Caco-2 (cell line): ENCODE results near the gene NTSR2. TPM values are rescaled to one million over a fixed set of nuclear protein-coding genes. Genes with fewer than 3 reads are reported as not detected.

Source experiments
- BruUV-seq: library from RNA; stranded (reverse); fragments of 400-500 nt; replicated peaks from 2 replicates; lab custom pipeline; 2021; lab: Mats Ljungman, UMichigan
- CTCF ChIA-PET: fragments of 300-600 bp; sonication (Branson Sonifier 250); formaldehyde crosslinking; loops from one replicate; lab custom pipeline; 2022; ENCODE audit warnings: antibody characterized with exemption; lab: Charles Lee
- POLR2A ChIA-PET: fragments of 300-600 bp; sonication (Branson Sonifier 250); formaldehyde crosslinking; loops from one replicate; lab custom pipeline; 2022; ENCODE audit warnings: antibody characterized with exemption; lab: Charles Lee
- DNase-seq, 2 experiments: peaks; one replicate each; pipeline versions ENCODE4 v3.0.0 to v3.0.0-alpha.2; 2020 to 2022
- H3K27me3 ChIP-seq: replicated peaks from 2 replicates; pipeline ENCODE4 v1.6.0; 2011; ENCODE audit warnings: low read length; ENCODE audit not compliant: control insufficient read depth, insufficient read depth
- H3K36me3 ChIP-seq: 2 replicates; pipeline ENCODE4 v1.5.1; 2011; ENCODE audit warnings: low read length; ENCODE audit not compliant: control insufficient read depth, insufficient read depth
- H3K4me1 ChIP-seq: fragments of 250-450 bp; sonication (Bioruptor Pico); 2 replicates; pipeline ENCODE4 v1.5.1; 2020; ENCODE audit warnings: mild to moderate bottlenecking
- H3K4me3 ChIP-seq: 2 replicates; pipeline ENCODE4 v1.5.1; 2011; ENCODE audit warnings: low read depth, mild to moderate bottlenecking, control low read depth, low read length
- H3K9me3 ChIP-seq: fragments of 250-450 bp; sonication (Bioruptor Pico); 2 replicates; pipeline ENCODE4 v1.5.1; 2020; ENCODE audit warnings: mild to moderate bottlenecking, moderate library complexity
- H3K27ac Mint-ChIP-seq: one replicate; pipeline ENCODE4 v1.8.0; 2022; ENCODE audit warnings: mixed read lengths; ENCODE audit not compliant: unreplicated experiment
- H3K27me3 Mint-ChIP-seq: one replicate; pipeline ENCODE4 v1.8.0; 2022; ENCODE audit warnings: mixed read lengths; ENCODE audit not compliant: insufficient read depth, unreplicated experiment
- H3K36me3 Mint-ChIP-seq: one replicate; pipeline ENCODE4 v1.8.0; 2022; ENCODE audit warnings: mild to moderate bottlenecking, mixed read lengths; ENCODE audit not compliant: insufficient read depth, unreplicated experiment
- H3K4me1 Mint-ChIP-seq: one replicate; pipeline ENCODE4 v1.8.0; 2022; ENCODE audit warnings: low read depth, mixed read lengths; ENCODE audit not compliant: unreplicated experiment
- H3K4me3 Mint-ChIP-seq: one replicate; pipeline ENCODE4 v1.8.0; 2022; ENCODE audit warnings: mild to moderate bottlenecking, moderate library complexity, mixed read lengths; ENCODE audit not compliant: unreplicated experiment
- H3K9me3 Mint-ChIP-seq: one replicate; pipeline ENCODE4 v1.8.0; 2022; ENCODE audit warnings: mixed read lengths; ENCODE audit not compliant: unreplicated experiment
- CTCF ChIP-seq, 2 experiments: fragments of 200-600 bp in 1 of 2; IDR thresholded peaks; 1 replicate in 1 of 2; 2 replicates in 1 of 2; pipeline versions ENCODE4 v1.5.1 to v1.8.0; 2011 to 2022; ENCODE audit warnings: antibody characterized with exemption in 1 of 2, control low read depth in 1 of 2, inconsistent platforms in 1 of 2, low read depth in 1 of 2, low read length in 1 of 2, mild to moderate bottlenecking in 1 of 2, moderate library complexity in 1 of 2; ENCODE audit not compliant: insufficient read depth in 1 of 2, severe bottlenecking in 1 of 2, unreplicated experiment in 1 of 2
- intact Hi-C: fragments of 100-400 bp; cut with micrococcal nuclease; formaldehyde crosslinking; loops from one replicate; pipeline ENCODE4 v1.10.0; 2022; ENCODE audit not compliant: unreplicated experiment
- total RNA-seq: library from RNA; stranded (reverse); gene quantifications from 2 replicates; pipeline ENCODE4 v1.2.3, GENCODE V29; 2022

The NTSR2 gene
- total RNA-seq, 1 experiment from 2014 or later: not detected

DNA sequence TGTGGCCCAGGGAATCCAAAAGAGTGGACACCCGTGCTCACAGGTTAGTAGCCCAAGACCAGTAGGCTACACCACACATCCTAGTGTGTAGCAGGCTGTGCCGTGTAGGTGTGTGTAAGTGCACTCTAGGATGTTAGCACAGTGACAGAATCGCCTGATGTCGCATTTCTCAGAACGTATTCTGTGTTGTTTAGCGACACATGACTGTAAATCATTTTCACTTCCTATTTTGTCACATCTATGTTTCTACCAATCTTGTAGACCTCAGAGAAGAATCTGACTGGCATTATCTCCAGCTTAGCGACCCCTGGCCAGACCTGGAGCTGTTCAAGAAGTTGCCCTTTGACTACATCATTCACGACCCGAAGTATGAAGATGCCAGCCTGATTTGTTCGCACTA, 45.1 kb downstream of the NTSR2 start:
- Mint-ChIP-seq H3K27ac (no peak overlapping the region), H3K27me3 (peaks cover 8% of the 10 kb centered on the region), H3K9me3 (no peaks in the 10 kb centered on the region), H3K4me3 (no peak overlapping the region), H3K36me3 (no peaks in the 10 kb centered on the region), H3K4me1 (no peaks in the 10 kb centered on the region)
- ChIA-PET CTCF (no interaction called here), POLR2A (no interaction called here)
- H3K4me3 ChIP-seq: no peak overlapping the region
- intact Hi-C loops: no loop called here
- no peaks in the 10 kb centered on the region for H3K4me1 ChIP-seq
- TF ChIP-seq CTCF (IDR thresholded peaks at IDR 0.05; ENCODE audit: insufficient read depth in 1 of 2, low read depth in 1 of 2, low read length in 1 of 2, severe bottlenecking in 1 of 2, unreplicated experiment in 1 of 2): no peak
- no peaks in the 10 kb centered on the region for H3K9me3 ChIP-seq
- no peak for DNase-seq
- H3K27me3 ChIP-seq: no peaks in the 10 kb centered on the region
- H3K36me3 ChIP-seq: no peaks in the 10 kb centered on the region
- no TSS peak for BruUV-seq

DNA sequence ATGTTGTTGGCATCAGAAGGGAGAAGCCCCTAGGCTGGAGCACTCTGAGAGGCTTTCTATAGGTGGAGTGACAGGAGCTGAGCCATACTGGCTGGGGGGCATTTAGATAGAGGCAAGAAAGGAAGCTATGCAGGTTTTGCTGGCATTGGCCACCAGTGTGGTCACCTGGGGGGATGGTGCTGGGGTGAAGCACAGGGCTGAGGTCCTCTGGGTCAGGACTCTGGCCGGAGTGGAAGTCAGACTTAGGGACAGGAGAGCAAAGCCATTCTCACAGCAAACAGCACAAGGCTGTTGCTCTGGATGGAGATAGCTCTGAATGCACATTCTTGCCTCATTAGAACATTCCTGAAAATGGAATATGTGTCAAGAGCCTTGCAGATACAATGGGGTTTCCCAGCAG, 47.4 kb downstream of the NTSR2 start:
- no peaks in the 10 kb centered on the region for H3K4me1 ChIP-seq
- intact Hi-C loops: no loop called here
- H3K9me3 ChIP-seq: no peaks in the 10 kb centered on the region
- H3K27ac Mint-ChIP-seq: no peak overlapping the region
- ChIA-PET POLR2A (no interaction called here), CTCF (no interaction called here)
- no TSS peak for BruUV-seq
- H3K36me3 ChIP-seq: no peaks in the 10 kb centered on the region
- TF ChIP-seq CTCF (IDR thresholded peaks at IDR 0.05; ENCODE audit: insufficient read depth in 1 of 2, low read depth in 1 of 2, low read length in 1 of 2, severe bottlenecking in 1 of 2, unreplicated experiment in 1 of 2): no peak
- H3K9me3 Mint-ChIP-seq: no peaks in the 10 kb centered on the region
- no peak overlapping the region for H3K4me3 Mint-ChIP-seq
- no peaks in the 10 kb centered on the region for H3K27me3 Mint-ChIP-seq
- H3K4me3 ChIP-seq: no peak overlapping the region
- no peaks in the 10 kb centered on the region for H3K27me3 ChIP-seq
- H3K4me1 Mint-ChIP-seq: no peaks in the 10 kb centered on the region
- peaks cover 6% of the 10 kb centered on the region for H3K36me3 Mint-ChIP-seq
- DNase-seq: no peak

DNA sequence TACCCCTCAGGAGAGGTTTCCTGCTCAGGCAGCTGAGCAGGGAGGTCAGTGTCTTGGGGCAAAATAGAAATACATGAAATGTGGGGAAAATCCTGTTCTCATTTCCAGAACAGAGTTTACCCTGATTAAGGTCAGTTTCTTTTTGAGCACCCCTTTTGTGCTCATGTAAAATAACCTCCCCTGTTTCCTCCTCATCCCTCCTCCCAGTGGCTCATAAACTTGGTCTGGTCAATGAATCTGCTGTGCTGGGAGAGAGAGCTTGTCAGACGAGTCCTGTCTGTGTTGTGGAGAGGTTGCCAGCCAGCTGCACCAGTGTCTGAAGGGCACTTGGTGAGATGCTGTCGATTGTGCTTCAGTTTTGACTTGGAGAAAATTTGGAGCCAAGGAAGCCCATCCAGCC, 48.6 kb downstream of the NTSR2 start:
- BruUV-seq: no TSS peak
- H3K27me3 Mint-ChIP-seq: no peaks in the 10 kb centered on the region
- Histone ChIP-seq H3K4me1 (no peaks in the 10 kb centered on the region), H3K27me3 (no peaks in the 10 kb centered on the region), H3K36me3 (no peaks in the 10 kb centered on the region), H3K4me3 (no peak overlapping the region), H3K9me3 (no peaks in the 10 kb centered on the region)
- ChIA-PET CTCF (no interaction called here), POLR2A (no interaction called here)
- no peak for DNase-seq
- TF ChIP-seq CTCF (IDR thresholded peaks at IDR 0.05; ENCODE audit: insufficient read depth in 1 of 2, low read depth in 1 of 2, low read length in 1 of 2, severe bottlenecking in 1 of 2, unreplicated experiment in 1 of 2): no peak
- no peaks in the 10 kb centered on the region for H3K9me3 Mint-ChIP-seq
- H3K36me3 Mint-ChIP-seq: peaks cover 6% of the 10 kb centered on the region
- intact Hi-C loops: no loop called here
- H3K27ac Mint-ChIP-seq: no peak overlapping the region
- no peak overlapping the region for H3K4me3 Mint-ChIP-seq
- H3K4me1 Mint-ChIP-seq: no peaks in the 10 kb centered on the region
